ENCODE data around the gene PRMT9. TPM values are rescaled to one million over a fixed set of nuclear protein-coding genes. Genes with fewer than 3 reads are reported as not detected.

Gene PRMT9
- total and polyA plus RNA-seq, 10 of the 15 experiments (the other 5 are each of a cell fraction or from before 2014, with no cell fraction given): 4.1 to 11.8 (median 7.6) TPM

GRCh38 chr4:147617173-147617840 is 66.7 kb downstream of the PRMT9 start, which contains the start of gene TMEM184C (continued):
- no peak for TF ChIP-seq YBX1 (IDR thresholded peaks at IDR 0.05)
- TF ChIP-seq, protein P1, sequence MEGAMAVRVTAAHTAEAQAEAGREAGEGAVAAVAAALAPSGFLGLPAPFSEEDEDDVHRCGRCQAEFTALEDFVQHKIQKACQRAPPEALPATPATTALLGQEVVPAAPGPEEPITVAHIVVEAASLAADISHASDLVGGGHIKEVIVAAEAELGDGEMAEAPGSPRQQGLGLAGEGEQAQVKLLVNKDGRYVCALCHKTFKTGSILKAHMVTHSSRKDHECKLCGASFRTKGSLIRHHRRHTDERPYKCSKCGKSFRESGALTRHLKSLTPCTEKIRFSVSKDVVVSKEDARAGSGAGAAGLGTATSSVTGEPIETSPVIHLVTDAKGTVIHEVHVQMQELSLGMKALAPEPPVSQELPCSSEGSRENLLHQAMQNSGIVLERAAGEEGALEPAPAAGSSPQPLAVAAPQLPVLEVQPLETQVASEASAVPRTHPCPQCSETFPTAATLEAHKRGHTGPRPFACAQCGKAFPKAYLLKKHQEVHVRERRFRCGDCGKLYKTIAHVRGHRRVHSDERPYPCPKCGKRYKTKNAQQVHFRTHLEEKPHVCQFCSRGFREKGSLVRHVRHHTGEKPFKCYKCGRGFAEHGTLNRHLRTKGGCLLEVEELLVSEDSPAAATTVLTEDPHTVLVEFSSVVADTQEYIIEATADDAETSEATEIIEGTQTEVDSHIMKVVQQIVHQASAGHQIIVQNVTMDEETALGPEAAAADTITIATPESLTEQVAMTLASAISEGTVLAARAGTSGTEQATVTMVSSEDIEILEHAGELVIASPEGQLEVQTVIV (IDR thresholded peaks at IDR 0.05; ENCODE audit: borderline replicate concordance, partially characterized antibody): peak; percentile 74
- TF ChIP-seq, protein P2, sequence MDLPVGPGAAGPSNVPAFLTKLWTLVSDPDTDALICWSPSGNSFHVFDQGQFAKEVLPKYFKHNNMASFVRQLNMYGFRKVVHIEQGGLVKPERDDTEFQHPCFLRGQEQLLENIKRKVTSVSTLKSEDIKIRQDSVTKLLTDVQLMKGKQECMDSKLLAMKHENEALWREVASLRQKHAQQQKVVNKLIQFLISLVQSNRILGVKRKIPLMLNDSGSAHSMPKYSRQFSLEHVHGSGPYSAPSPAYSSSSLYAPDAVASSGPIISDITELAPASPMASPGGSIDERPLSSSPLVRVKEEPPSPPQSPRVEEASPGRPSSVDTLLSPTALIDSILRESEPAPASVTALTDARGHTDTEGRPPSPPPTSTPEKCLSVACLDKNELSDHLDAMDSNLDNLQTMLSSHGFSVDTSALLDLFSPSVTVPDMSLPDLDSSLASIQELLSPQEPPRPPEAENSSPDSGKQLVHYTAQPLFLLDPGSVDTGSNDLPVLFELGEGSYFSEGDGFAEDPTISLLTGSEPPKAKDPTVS (IDR thresholded peaks at IDR 0.05; ENCODE audit: low read depth, low read length): no peak
- TF ChIP-seq PAX5 (IDR thresholded peaks at IDR 0.05; ENCODE audit: borderline replicate concordance, low read depth, low read length): no peak
- no peak for TF ChIP-seq CUX1 (IDR thresholded peaks at IDR 0.05; ENCODE audit: insufficient replicate concordance, low read depth, low read length)
- no peak for TF ChIP-seq STAT1 (conservative IDR thresholded peaks at IDR 0.05)
- TF ChIP-seq, protein P3, sequence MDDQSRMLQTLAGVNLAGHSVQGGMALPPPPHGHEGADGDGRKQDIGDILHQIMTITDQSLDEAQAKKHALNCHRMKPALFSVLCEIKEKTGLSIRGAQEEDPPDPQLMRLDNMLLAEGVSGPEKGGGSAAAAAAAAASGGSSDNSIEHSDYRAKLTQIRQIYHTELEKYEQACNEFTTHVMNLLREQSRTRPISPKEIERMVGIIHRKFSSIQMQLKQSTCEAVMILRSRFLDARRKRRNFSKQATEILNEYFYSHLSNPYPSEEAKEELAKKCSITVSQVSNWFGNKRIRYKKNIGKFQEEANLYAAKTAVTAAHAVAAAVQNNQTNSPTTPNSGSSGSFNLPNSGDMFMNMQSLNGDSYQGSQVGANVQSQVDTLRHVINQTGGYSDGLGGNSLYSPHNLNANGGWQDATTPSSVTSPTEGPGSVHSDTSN (IDR thresholded peaks at IDR 0.05; ENCODE audit: insufficient replicate concordance, low read depth, low read length): no peak
- no peak for TF ChIP-seq HCFC1 (IDR thresholded peaks at IDR 0.05; ENCODE audit: low read length)
- TF ChIP-seq NR2C1 (IDR thresholded peaks at IDR 0.05): no peak
- no peak for TF ChIP-seq ZZZ3 (IDR thresholded peaks at IDR 0.05; ENCODE audit: control insufficient read depth, insufficient read length, low read depth)
- no peak for TF ChIP-seq ESRRA (IDR thresholded peaks at IDR 0.05; ENCODE audit: low read length)
- peak in 1 of 2 experiments; percentile 63; a peak in 1 of 3 replicates for TF ChIP-seq EGR1 (IDR thresholded peaks at IDR 0.05; ENCODE audit: borderline replicate concordance in 1 of 2, low read depth in 2 of 2, low read length in 2 of 2)
- no peak for TF ChIP-seq HDAC2 (IDR thresholded peaks at IDR 0.05)
- TF ChIP-seq ZNF217 (IDR thresholded peaks at IDR 0.05): no peak
- TF ChIP-seq, protein P4, sequence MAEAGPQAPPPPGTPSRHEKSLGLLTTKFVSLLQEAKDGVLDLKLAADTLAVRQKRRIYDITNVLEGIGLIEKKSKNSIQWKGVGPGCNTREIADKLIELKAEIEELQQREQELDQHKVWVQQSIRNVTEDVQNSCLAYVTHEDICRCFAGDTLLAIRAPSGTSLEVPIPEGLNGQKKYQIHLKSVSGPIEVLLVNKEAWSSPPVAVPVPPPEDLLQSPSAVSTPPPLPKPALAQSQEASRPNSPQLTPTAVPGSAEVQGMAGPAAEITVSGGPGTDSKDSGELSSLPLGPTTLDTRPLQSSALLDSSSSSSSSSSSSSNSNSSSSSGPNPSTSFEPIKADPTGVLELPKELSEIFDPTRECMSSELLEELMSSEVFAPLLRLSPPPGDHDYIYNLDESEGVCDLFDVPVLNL (IDR thresholded peaks at IDR 0.05; ENCODE audit: low read depth, low read length): no peak
- TF ChIP-seq, protein P5, sequence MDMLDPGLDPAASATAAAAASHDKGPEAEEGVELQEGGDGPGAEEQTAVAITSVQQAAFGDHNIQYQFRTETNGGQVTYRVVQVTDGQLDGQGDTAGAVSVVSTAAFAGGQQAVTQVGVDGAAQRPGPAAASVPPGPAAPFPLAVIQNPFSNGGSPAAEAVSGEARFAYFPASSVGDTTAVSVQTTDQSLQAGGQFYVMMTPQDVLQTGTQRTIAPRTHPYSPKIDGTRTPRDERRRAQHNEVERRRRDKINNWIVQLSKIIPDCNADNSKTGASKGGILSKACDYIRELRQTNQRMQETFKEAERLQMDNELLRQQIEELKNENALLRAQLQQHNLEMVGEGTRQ (IDR thresholded peaks at IDR 0.05; ENCODE audit: borderline replicate concordance, low read depth, low read length): no peak

All from GM12878 (cell line).